ENCODE data around the gene TGM2.
"Not testable (repeated sequence)": the region's sequence is repeated elsewhere in the genome, so short reads cannot be mapped to it uniquely, and the experiment has no call there.

The TGM2 gene

GRCh38 chr20:38112261-38112929 is 52.7 kb downstream of the TGM2 start:
- no peak for DNase-seq

GRCh38 chr20:38111366-38112232 is 53.5 kb downstream of the TGM2 start:
- no peak for DNase-seq

GRCh38 chr20:38110525-38111178 is 54.4 kb downstream of the TGM2 start:
- DNase-seq = no peak

GRCh38 chr20:38109591-38110524 is 55.2 kb downstream of the TGM2 start:
- DNase-seq = peak; percentile 99

- DNase-seq = no peak
These were observed 56.0 kb downstream of the TGM2 start for GRCh38 chr20:38108986-38109541.

GRCh38 chr20:38108438-38108985 is 56.6 kb downstream of the TGM2 start:
- no peak for DNase-seq

GRCh38 chr20:38107916-38108315 is 57.2 kb downstream of the TGM2 start:
- not testable (repeated sequence) for DNase-seq

- DNase-seq = not testable (repeated sequence)
These were observed 57.7 kb downstream of the TGM2 start for GRCh38 chr20:38107386-38107785.

- DNase-seq = no peak
These were observed 58.6 kb downstream of the TGM2 start for GRCh38 chr20:38106461-38106860.

- DNase-seq = no peak
These were observed 60.8 kb downstream of the TGM2 start for GRCh38 chr20:38104285-38104684.

- DNase-seq = not testable (repeated sequence)
These were observed 62.9 kb downstream of the TGM2 start for GRCh38 chr20:38102206-38102605.

GRCh38 chr20:38098952-38099351 is 66.1 kb downstream of the TGM2 start:
- DNase-seq = no peak

GRCh38 chr20:38095017-38095686 is 69.9 kb downstream of the TGM2 start:
- no peak for DNase-seq

GRCh38 chr20:38094373-38094891 is 70.6 kb downstream of the TGM2 start:
- peak; percentile 80 for DNase-seq

- DNase-seq = no peak
These were observed 71.4 kb downstream of the TGM2 start for GRCh38 chr20:38093641-38094077.

GRCh38 chr20:38092915-38093314 is 72.2 kb downstream of the TGM2 start:
- no peak for DNase-seq

- no peak for DNase-seq
These were observed 72.7 kb downstream of the TGM2 start for GRCh38 chr20:38092260-38092857.

- DNase-seq = no peak
These were observed 73.4 kb downstream of the TGM2 start for GRCh38 chr20:38091441-38092216.

GRCh38 chr20:38090061-38090460 is 75.0 kb downstream of the TGM2 start:
- no peak for DNase-seq

- no peak for DNase-seq
These were observed 75.6 kb downstream of the TGM2 start for GRCh38 chr20:38089500-38089899.
